HEK293 (cell line): ENCODE results near the gene PDE4D.

ENCODE experiments used
- CTCF ChIA-PET: fragments of 350-600 bp; formaldehyde crosslinking; extraction: SDS; loops from one replicate; lab custom pipeline; 2021; ENCODE audit warnings: antibody characterized with exemption; lab: Yijun Ruan, JAX
- POLR2A ChIA-PET: fragments of 300-600 bp; formaldehyde crosslinking; extraction: SDS; loops from one replicate; lab custom pipeline; 2020; ENCODE audit warnings: antibody characterized with exemption, inconsistent platforms; lab: Yijun Ruan, JAX
- H3K27ac ChIP-seq: fragments of 200-500 bp; sonication (Bioruptor generic); 2 replicates; pipeline ENCODE4 v1.5.1; 2014; ENCODE audit warnings: low read depth, low read length, control low read depth, inconsistent platforms; ENCODE audit errors: extremely low read depth
- H3K36me3 ChIP-seq, 2 experiments: fragments of 200-500 bp in 1 of 2; sonication (Bioruptor generic) in 1 of 2; 1 replicate in 1 of 2; 2 replicates in 1 of 2; pipeline ENCODE4 v1.5.1; 2014 to 2017; ENCODE audit warnings: inconsistent platforms in 2 of 2, low read length in 2 of 2; ENCODE audit not compliant: control insufficient read depth in 2 of 2, insufficient read depth in 1 of 2
- H3K4me1 ChIP-seq: fragments of 200-500 bp; sonication (Bioruptor generic); 2 replicates; pipeline ENCODE4 v1.5.1; 2014; ENCODE audit warnings: mild to moderate bottlenecking, low read length, inconsistent platforms; ENCODE audit not compliant: control insufficient read depth, insufficient read depth
- H3K4me3 ChIP-seq: 2 replicates; pipeline ENCODE4 v1.5.1; 2011; ENCODE audit warnings: low read depth, mild to moderate bottlenecking, control low read depth, low read length, moderate library complexity
- H3K9me3 ChIP-seq: fragments of 200-500 bp; sonication (Bioruptor generic); 2 replicates; pipeline ENCODE4 v1.5.1; 2014; ENCODE audit warnings: low read depth, low read length, inconsistent platforms; ENCODE audit not compliant: control insufficient read depth, insufficient read depth
- BCL11A ChIP-seq: fragments of 450-650 bp; formaldehyde crosslinking; IDR thresholded peaks from 2 replicates; pipeline ENCODE4 v1.5.1; 2016; ENCODE audit warnings: low read depth, missing biosample characterization, missing genetic modification characterization
- BCL11B ChIP-seq: fragments of 450-650 bp; formaldehyde crosslinking; IDR thresholded peaks from 2 replicates; pipeline ENCODE4 v1.5.1; 2016; ENCODE audit warnings: low read depth, missing biosample characterization, missing genetic modification characterization
- GLIS1 ChIP-seq: fragments of 450-650 bp; formaldehyde crosslinking; IDR thresholded peaks from 2 replicates; pipeline ENCODE4 v1.5.1; 2016; ENCODE audit warnings: missing biosample characterization, missing genetic modification characterization
- IKZF3 ChIP-seq: fragments of 450-650 bp; IDR thresholded peaks from 2 replicates; pipeline ENCODE4 v1.5.0; 2018; ENCODE audit warnings: missing biosample characterization, mild to moderate bottlenecking, missing genetic modification characterization, moderate library complexity
- TCF7L2 ChIP-seq: IDR thresholded peaks from 2 replicates; pipeline ENCODE4 v1.6.1; 2011; ENCODE audit warnings: low read depth, mild to moderate bottlenecking, inconsistent platforms, low read length, moderate library complexity, borderline replicate concordance
- ZBTB20 ChIP-seq: fragments of 450-650 bp; formaldehyde crosslinking; IDR thresholded peaks from 2 replicates; pipeline ENCODE4 v1.5.1; 2016; ENCODE audit warnings: missing biosample characterization, missing genetic modification characterization
- ZNF132 ChIP-seq: fragments of 450-650 bp; formaldehyde crosslinking; IDR thresholded peaks from 2 replicates; pipeline ENCODE4 v1.5.1; 2017; ENCODE audit warnings: missing biosample characterization, missing genetic modification characterization, borderline replicate concordance
- ZNF146 ChIP-seq: fragments of 450-650 bp; formaldehyde crosslinking; IDR thresholded peaks from 2 replicates; pipeline ENCODE4 v1.5.1; 2016; ENCODE audit warnings: missing biosample characterization, missing genetic modification characterization
- ZNF155 ChIP-seq: fragments of 450-650 bp; formaldehyde crosslinking; IDR thresholded peaks from 2 replicates; pipeline ENCODE4 v1.5.1; 2016; ENCODE audit warnings: missing biosample characterization, missing genetic modification characterization
- ZNF223 ChIP-seq: fragments of 450-650 bp; formaldehyde crosslinking; IDR thresholded peaks from 2 replicates; pipeline ENCODE4 v1.5.1; 2016; ENCODE audit warnings: missing biosample characterization, missing genetic modification characterization
- ZNF335 ChIP-seq: fragments of 450-650 bp; formaldehyde crosslinking; conservative IDR thresholded peaks from 2 replicates; pipeline ENCODE4 v1.5.1; 2016; ENCODE audit warnings: missing biosample characterization, missing genetic modification characterization
- ZNF350 ChIP-seq: fragments of 450-650 bp; formaldehyde crosslinking; IDR thresholded peaks from 2 replicates; pipeline ENCODE4 v1.5.0; 2017; ENCODE audit warnings: missing biosample characterization, mild to moderate bottlenecking, missing genetic modification characterization
- ZNF354C ChIP-seq: fragments of 450-650 bp; formaldehyde crosslinking; IDR thresholded peaks from 2 replicates; pipeline ENCODE4 v1.5.1; 2016; ENCODE audit warnings: missing biosample characterization, missing genetic modification characterization, low read depth, borderline replicate concordance
- ZNF416 ChIP-seq: fragments of 450-650 bp; formaldehyde crosslinking; IDR thresholded peaks from 2 replicates; pipeline ENCODE4 v1.5.1; 2016; ENCODE audit warnings: missing biosample characterization, missing genetic modification characterization
- ZNF521 ChIP-seq: fragments of 450-650 bp; formaldehyde crosslinking; IDR thresholded peaks from 2 replicates; pipeline ENCODE4 v1.5.1; 2017; ENCODE audit warnings: missing biosample characterization, mild to moderate bottlenecking, missing genetic modification characterization
- ZNF548 ChIP-seq: fragments of 450-650 bp; formaldehyde crosslinking; IDR thresholded peaks from 2 replicates; pipeline ENCODE4 v1.5.1; 2016; ENCODE audit warnings: missing biosample characterization, missing genetic modification characterization
- ZNF549 ChIP-seq: fragments of 450-650 bp; IDR thresholded peaks from 2 replicates; pipeline ENCODE4 v1.5.1; 2018; ENCODE audit warnings: missing biosample characterization, missing genetic modification characterization, mild to moderate bottlenecking, inconsistent platforms, moderate library complexity
- ZNF585B ChIP-seq: fragments of 450-650 bp; formaldehyde crosslinking; IDR thresholded peaks from 2 replicates; pipeline ENCODE4 v1.5.1; 2016; ENCODE audit warnings: missing biosample characterization, missing genetic modification characterization
- ZNF670 ChIP-seq: fragments of 450-650 bp; formaldehyde crosslinking; IDR thresholded peaks from 2 replicates; pipeline ENCODE4 v1.5.1; 2016; ENCODE audit warnings: missing biosample characterization, missing genetic modification characterization, low read depth
- ZNF830 ChIP-seq: fragments of 450-650 bp; IDR thresholded peaks from 2 replicates; pipeline ENCODE4 v1.5.0; 2018; ENCODE audit warnings: missing biosample characterization, missing genetic modification characterization, low read depth, mild to moderate bottlenecking, moderate library complexity
- ZXDB ChIP-seq: fragments of 450-650 bp; formaldehyde crosslinking; IDR thresholded peaks from 2 replicates; pipeline ENCODE4 v1.5.1; 2016; ENCODE audit warnings: missing biosample characterization, missing genetic modification characterization
- TF ChIP-seq, protein P1 (sequence below): fragments of 450-650 bp; formaldehyde crosslinking; IDR thresholded peaks from 2 replicates; pipeline ENCODE4 v1.5.1; 2016; ENCODE audit warnings: missing biosample characterization, missing genetic modification characterization
- TF ChIP-seq, protein P2 (sequence below): fragments of 450-650 bp; formaldehyde crosslinking; IDR thresholded peaks from 2 replicates; pipeline ENCODE4 v1.5.1; 2016; ENCODE audit warnings: missing biosample characterization, missing genetic modification characterization
- TF ChIP-seq, protein P3 (sequence below): fragments of 450-650 bp; formaldehyde crosslinking; IDR thresholded peaks from 2 replicates; pipeline ENCODE4 v1.5.1; 2016; ENCODE audit warnings: missing biosample characterization, missing genetic modification characterization
- TF ChIP-seq, protein P4 (sequence below): fragments of 450-650 bp; formaldehyde crosslinking; IDR thresholded peaks from 2 replicates; pipeline ENCODE4 v1.5.1; 2016; ENCODE audit warnings: missing biosample characterization, missing genetic modification characterization
- TF ChIP-seq, protein P5 (sequence below): fragments of 450-650 bp; formaldehyde crosslinking; IDR thresholded peaks from 2 replicates; pipeline ENCODE4 v1.5.1; 2016; ENCODE audit warnings: missing biosample characterization, missing genetic modification characterization

Gene PDE4D

DNA sequence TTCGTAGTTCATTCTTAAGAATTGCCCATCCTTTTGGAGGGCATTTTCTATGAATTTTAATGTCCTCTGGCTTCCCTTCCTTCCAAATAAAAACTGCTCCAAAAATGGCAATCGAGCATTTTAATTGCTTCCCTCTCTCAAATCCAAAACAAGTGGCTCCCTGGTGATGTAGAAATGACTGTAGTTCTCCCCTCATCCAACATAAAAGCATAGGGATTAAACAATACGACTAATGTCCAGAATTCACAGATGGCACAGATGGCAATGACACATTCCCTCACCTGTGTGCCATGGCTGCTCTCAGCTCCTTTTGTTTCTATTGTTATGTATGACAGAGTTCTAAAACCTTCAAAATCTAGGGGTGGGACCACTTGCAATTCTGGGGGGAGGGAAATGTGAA is 893.3 kb downstream of the PDE4D start:
- no peak overlapping the region for H3K4me3 ChIP-seq
- H3K27ac ChIP-seq = no peak overlapping the region
- TF ChIP-seq ZNF132 (tag by site-specific recombination) (no peak), ZNF223 (tag by site-specific recombination) (no peak), BCL11B (no peak), ZNF585B (no peak), ZNF416 (tag by site-specific recombination) (no peak), GLIS1 (tag by site-specific recombination) (no peak), ZNF670 (no peak), ZXDB (tag by site-specific recombination) (no peak), ZNF549 (tag by site-specific recombination) (no peak), ZNF335 (tag by site-specific recombination) (no peak), ZNF548 (tag by site-specific recombination) (no peak), ZBTB20 (tag by site-specific recombination) (no peak), ZNF354C (no peak), ZNF830 (tag by site-specific recombination) (no peak), ZNF521 (no peak), ZNF146 (tag by site-specific recombination) (no peak)
- TF ChIP-seq, protein P1, sequence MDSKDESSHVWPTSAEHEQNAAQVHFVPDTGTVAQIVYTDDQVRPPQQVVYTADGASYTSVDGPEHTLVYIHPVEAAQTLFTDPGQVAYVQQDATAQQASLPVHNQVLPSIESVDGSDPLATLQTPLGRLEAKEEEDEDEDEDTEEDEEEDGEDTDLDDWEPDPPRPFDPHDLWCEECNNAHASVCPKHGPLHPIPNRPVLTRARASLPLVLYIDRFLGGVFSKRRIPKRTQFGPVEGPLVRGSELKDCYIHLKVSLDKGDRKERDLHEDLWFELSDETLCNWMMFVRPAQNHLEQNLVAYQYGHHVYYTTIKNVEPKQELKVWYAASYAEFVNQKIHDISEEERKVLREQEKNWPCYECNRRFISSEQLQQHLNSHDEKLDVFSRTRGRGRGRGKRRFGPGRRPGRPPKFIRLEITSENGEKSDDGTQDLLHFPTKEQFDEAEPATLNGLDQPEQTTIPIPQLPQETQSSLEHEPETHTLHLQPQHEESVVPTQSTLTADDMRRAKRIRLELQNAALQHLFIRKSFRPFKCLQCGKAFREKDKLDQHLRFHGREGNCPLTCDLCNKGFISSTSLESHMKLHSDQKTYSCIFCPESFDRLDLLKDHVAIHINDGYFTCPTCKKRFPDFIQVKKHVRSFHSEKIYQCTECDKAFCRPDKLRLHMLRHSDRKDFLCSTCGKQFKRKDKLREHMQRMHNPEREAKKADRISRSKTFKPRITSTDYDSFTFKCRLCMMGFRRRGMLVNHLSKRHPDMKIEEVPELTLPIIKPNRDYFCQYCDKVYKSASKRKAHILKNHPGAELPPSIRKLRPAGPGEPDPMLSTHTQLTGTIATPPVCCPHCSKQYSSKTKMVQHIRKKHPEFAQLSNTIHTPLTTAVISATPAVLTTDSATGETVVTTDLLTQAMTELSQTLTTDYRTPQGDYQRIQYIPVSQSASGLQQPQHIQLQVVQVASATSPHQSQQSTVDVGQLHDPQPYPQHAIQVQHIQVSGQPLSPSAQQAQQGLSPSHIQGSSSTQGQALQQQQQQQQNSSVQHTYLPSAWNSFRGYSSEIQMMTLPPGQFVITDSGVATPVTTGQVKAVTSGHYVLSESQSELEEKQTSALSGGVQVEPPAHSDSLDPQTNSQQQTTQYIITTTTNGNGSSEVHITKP (tag by site-specific recombination) = no peak
- TF ChIP-seq, protein P2, sequence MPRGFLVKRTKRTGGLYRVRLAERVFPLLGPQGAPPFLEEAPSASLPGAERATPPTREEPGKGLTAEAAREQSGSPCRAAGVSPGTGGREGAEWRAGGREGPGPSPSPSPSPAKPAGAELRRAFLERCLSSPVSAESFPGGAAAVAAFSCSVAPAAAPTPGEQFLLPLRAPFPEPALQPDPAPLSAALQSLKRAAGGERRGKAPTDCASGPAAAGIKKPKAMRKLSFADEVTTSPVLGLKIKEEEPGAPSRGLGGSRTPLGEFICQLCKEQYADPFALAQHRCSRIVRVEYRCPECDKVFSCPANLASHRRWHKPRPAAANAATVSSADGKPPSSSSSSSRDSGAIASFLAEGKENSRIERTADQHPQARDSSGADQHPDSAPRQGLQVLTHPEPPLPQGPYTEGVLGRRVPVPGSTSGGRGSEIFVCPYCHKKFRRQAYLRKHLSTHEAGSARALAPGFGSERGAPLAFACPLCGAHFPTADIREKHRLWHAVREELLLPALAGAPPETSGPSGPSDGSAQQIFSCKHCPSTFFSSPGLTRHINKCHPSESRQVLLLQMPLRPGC = no peak
- TF ChIP-seq, protein P3, sequence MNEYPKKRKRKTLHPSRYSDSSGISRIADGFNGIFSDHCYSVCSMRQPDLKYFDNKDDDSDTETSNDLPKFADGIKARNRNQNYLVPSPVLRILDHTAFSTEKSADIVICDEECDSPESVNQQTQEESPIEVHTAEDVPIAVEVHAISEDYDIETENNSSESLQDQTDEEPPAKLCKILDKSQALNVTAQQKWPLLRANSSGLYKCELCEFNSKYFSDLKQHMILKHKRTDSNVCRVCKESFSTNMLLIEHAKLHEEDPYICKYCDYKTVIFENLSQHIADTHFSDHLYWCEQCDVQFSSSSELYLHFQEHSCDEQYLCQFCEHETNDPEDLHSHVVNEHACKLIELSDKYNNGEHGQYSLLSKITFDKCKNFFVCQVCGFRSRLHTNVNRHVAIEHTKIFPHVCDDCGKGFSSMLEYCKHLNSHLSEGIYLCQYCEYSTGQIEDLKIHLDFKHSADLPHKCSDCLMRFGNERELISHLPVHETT (tag by site-specific recombination) = no peak
- TF ChIP-seq, protein P4, sequence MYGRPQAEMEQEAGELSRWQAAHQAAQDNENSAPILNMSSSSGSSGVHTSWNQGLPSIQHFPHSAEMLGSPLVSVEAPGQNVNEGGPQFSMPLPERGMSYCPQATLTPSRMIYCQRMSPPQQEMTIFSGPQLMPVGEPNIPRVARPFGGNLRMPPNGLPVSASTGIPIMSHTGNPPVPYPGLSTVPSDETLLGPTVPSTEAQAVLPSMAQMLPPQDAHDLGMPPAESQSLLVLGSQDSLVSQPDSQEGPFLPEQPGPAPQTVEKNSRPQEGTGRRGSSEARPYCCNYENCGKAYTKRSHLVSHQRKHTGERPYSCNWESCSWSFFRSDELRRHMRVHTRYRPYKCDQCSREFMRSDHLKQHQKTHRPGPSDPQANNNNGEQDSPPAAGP (tag by site-specific recombination) = no peak
- CTCF ChIA-PET = interaction anchor here (1.4 to 3.3 kb wide), 2 partner anchors 114 to 174 kb away, joined by 6 to 12 read pairs; no protein-coding TSS in a partner anchor
- H3K36me3 ChIP-seq = no peaks in the 10 kb centered on the region
- no peaks in the 10 kb centered on the region for H3K4me1 ChIP-seq
- no peaks in the 10 kb centered on the region for H3K9me3 ChIP-seq
- POLR2A ChIA-PET = no interaction called here

DNA sequence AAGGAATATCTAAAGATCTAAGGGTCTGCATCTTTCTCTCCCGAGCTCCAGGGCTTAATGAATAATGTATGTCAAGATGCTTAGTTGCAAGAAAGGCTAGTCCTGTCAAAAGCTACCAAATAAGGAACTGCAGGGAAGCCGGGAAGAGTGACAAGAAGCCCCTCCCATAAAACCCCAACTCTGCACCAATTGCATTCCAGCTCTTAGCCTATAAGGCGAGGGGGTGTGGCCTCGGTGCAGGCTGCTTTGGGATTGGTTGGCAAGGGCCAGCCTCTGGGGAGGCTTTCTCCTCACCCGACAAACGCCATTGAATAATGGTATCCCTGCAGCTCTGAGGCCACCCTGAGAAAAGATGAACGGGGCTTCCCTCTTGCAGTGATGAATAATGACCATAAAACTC is 893.7 kb downstream of the PDE4D start:
- TF ChIP-seq ZNF155 = no peak
- TF ChIP-seq, protein P5, sequence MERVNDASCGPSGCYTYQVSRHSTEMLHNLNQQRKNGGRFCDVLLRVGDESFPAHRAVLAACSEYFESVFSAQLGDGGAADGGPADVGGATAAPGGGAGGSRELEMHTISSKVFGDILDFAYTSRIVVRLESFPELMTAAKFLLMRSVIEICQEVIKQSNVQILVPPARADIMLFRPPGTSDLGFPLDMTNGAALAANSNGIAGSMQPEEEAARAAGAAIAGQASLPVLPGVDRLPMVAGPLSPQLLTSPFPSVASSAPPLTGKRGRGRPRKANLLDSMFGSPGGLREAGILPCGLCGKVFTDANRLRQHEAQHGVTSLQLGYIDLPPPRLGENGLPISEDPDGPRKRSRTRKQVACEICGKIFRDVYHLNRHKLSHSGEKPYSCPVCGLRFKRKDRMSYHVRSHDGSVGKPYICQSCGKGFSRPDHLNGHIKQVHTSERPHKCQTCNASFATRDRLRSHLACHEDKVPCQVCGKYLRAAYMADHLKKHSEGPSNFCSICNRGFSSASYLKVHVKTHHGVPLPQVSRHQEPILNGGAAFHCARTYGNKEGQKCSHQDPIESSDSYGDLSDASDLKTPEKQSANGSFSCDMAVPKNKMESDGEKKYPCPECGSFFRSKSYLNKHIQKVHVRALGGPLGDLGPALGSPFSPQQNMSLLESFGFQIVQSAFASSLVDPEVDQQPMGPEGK (tag by site-specific recombination) = no peak
- no peak for TF ChIP-seq IKZF3
- no peak for TF ChIP-seq BCL11A
- TF ChIP-seq ZNF350 (tag by site-specific recombination) = no peak
- no peak for TF ChIP-seq TCF7L2
- Histone ChIP-seq H3K27ac (no peak overlapping the region), H3K4me1 (no peaks in the 10 kb centered on the region), H3K9me3 (no peaks in the 10 kb centered on the region), H3K36me3 (no peaks in the 10 kb centered on the region), H3K4me3 (no peak overlapping the region)
- ChIA-PET POLR2A (no interaction called here), CTCF (interaction anchor here (0.8 to 1.4 kb wide), 4 partner anchors 108 to 174 kb away, joined by 3 to 9 read pairs (median 6); no protein-coding TSS in a partner anchor)
